Fibroblast of pulmonary artery (primary cell): ENCODE results near the gene MS4A2.

Experiments used
- DNase-seq: peaks from one replicate; pipeline ENCODE4 v3.0.0-alpha.2; 2010; ENCODE audit warnings: low read depth
- H3K4me3 ChIP-seq: replicated peaks from 2 replicates; pipeline ENCODE4 v1.5.1; 2011; ENCODE audit warnings: low read depth, mild to moderate bottlenecking, control low read depth, low read length, moderate library complexity
- CTCF ChIP-seq: IDR thresholded peaks from 2 replicates; pipeline ENCODE4 v1.5.1; 2011; ENCODE audit warnings: mild to moderate bottlenecking, control low read depth, low read length, inconsistent platforms; ENCODE audit errors: missing control alignments

The MS4A2 gene

GRCh38 chr11:60111793-60112192 lies 23.3 kb downstream of the MS4A2 start:
- no peak overlapping the region for H3K4me3 ChIP-seq
- no peak for TF ChIP-seq CTCF

GRCh38 chr11:60116996-60117790 lies 28.7 kb downstream of the MS4A2 start:
- DNase-seq = no peak
- H3K4me3 ChIP-seq = no peak overlapping the region
- no peak for TF ChIP-seq CTCF

More at GRCh38 chr11:60111793-60112192, 23.3 kb downstream of the MS4A2 start:
- DNase-seq = no peak

- no peak for DNase-seq
- no peak overlapping the region for H3K4me3 ChIP-seq
- TF ChIP-seq CTCF = no peak
Observed at GRCh38 chr11:60118338-60118737, 29.9 kb downstream of the MS4A2 start.

GRCh38 chr11:60119710-60120109 lies 31.2 kb downstream of the MS4A2 start:
- H3K4me3 ChIP-seq = no peak overlapping the region
- no peak for TF ChIP-seq CTCF
- no peak for DNase-seq

- no peak for TF ChIP-seq CTCF
- DNase-seq = no peak
- no peak overlapping the region for H3K4me3 ChIP-seq
Observed at GRCh38 chr11:60121264-60121663, 32.8 kb downstream of the MS4A2 start.

GRCh38 chr11:60122414-60123036 lies 34.1 kb downstream of the MS4A2 start:
- TF ChIP-seq CTCF = no peak
- DNase-seq = no peak
- no peak overlapping the region for H3K4me3 ChIP-seq
